MM.1S (cell line): ENCODE data around the gene ARHGDIB.
A peak's percentile ranks its signal among the peaks of the same experiment; 100 is the strongest.

Experiments
- DNase-seq: peaks from one replicate; pipeline ENCODE4 v3.0.0-alpha.2; 2015
- H2AFZ ChIP-seq: fragments of 300-600 bp; sonication (generic); 2 replicates; pipeline ENCODE4 v1.6.0; 2016; ENCODE audit warnings: antibody characterized with exemption, low read length
- H3F3A ChIP-seq: fragments of 300-600 bp; sonication (generic); 2 replicates; pipeline ENCODE4 v1.6.1; 2016; ENCODE audit warnings: mild to moderate bottlenecking, antibody characterized with exemption, low read length, moderate library complexity, mixed read lengths; ENCODE audit not compliant: insufficient read depth
- H3K27ac ChIP-seq: fragments of 300-600 bp; sonication (generic); 2 replicates; pipeline ENCODE4 v1.5.1; 2016; ENCODE audit warnings: mild to moderate bottlenecking, low read length
- H3K27me3 ChIP-seq: fragments of 300-600 bp; sonication (generic); replicated peaks from 2 replicates; pipeline ENCODE4 v1.6.0; 2016; ENCODE audit warnings: low read length; ENCODE audit not compliant: insufficient read depth
- H3K36me3 ChIP-seq: fragments of 300-600 bp; sonication (generic); replicated peaks from 2 replicates; pipeline ENCODE4 v1.6.1; 2016; ENCODE audit warnings: mild to moderate bottlenecking, low read length, mixed read lengths; ENCODE audit not compliant: insufficient read depth
- H3K4me1 ChIP-seq: fragments of 300-600 bp; sonication (generic); 2 replicates; pipeline ENCODE4 v1.6.1; 2016; ENCODE audit warnings: low read length, mixed read lengths
- H3K4me2 ChIP-seq: fragments of 300-600 bp; sonication (generic); 2 replicates; pipeline ENCODE4 v1.6.0; 2016; ENCODE audit warnings: low read depth, low read length
- H3K4me3 ChIP-seq: fragments of 300-600 bp; sonication (generic); 2 replicates; pipeline ENCODE4 v1.5.1; 2016; ENCODE audit warnings: low read length, mixed read lengths
- H3K79me2 ChIP-seq: fragments of 300-600 bp; sonication (generic); 2 replicates; pipeline ENCODE4 v1.6.1; 2016; ENCODE audit warnings: mixed run types, low read length, mixed read lengths
- H3K9ac ChIP-seq: fragments of 300-600 bp; sonication (generic); 2 replicates; pipeline ENCODE4 v1.6.1; 2016; ENCODE audit warnings: low read length, mixed read lengths
- H3K9me2 ChIP-seq: fragments of 300-600 bp; sonication (generic); replicated peaks from 2 replicates; pipeline ENCODE4 v1.6.1; 2016; ENCODE audit warnings: mild to moderate bottlenecking, low read length, mixed read lengths; ENCODE audit not compliant: insufficient read depth
- H3K9me3 ChIP-seq: fragments of 300-600 bp; sonication (generic); replicated peaks from 2 replicates; pipeline ENCODE4 v1.6.1; 2016; ENCODE audit warnings: mild to moderate bottlenecking, low read length, mixed read lengths; ENCODE audit not compliant: insufficient read depth
- H4K20me1 ChIP-seq: fragments of 300-600 bp; sonication (generic); 2 replicates; pipeline ENCODE4 v1.6.1; 2016; ENCODE audit warnings: mild to moderate bottlenecking, low read length, moderate library complexity, mixed read lengths; ENCODE audit not compliant: insufficient read depth
- CTCF ChIP-seq: fragments of 300-600 bp; sonication (generic); IDR thresholded peaks from 2 replicates; pipeline ENCODE4 v1.5.1; 2016; ENCODE audit warnings: antibody characterized with exemption, low read length, mixed read lengths
- EZH2 ChIP-seq: fragments of 300-600 bp; sonication (generic); optimal IDR thresholded peaks from 2 replicates; pipeline ENCODE3; 2017; ENCODE audit warnings: low read depth, mild to moderate bottlenecking, antibody characterized with exemption, low read length, mixed read lengths
- EZH2phosphoT487 ChIP-seq: fragments of 300-600 bp; sonication (generic); IDR thresholded peaks from 2 replicates; pipeline ENCODE4 v1.6.1; 2018; ENCODE audit warnings: antibody characterized with exemption, low read length

The ARHGDIB gene

DNA sequence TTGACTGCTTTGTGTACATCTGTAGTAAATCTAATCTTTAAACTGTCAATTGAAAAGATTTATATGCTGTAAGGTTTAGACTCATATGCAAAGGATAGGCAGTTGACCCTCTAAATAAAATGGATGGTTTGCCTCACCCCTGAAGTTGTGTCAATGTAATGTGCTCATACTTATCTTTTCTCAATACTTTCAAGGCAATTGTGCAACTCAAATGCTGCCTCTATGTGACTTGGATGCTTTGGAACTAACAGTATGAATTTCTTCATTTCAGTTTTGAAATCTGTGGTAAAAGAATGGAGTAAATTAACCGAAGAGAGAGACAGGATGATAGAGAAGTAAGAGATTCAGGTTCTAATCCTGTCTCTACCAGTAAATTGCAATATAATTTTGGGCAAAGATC, 21.2 kb upstream of the ARHGDIB start:
- Histone ChIP-seq H4K20me1 (no peaks in the 10 kb centered on the region), H3K79me2 (no peaks in the 10 kb centered on the region), H3K9ac (no peak overlapping the region), H3K36me3 (no peaks in the 10 kb centered on the region), H2AFZ (peak overlapping the region; percentile 13), H3K27ac (peak overlapping the region; percentile 13; the same call in 1 of the 2 replicates), H3K9me2 (no peaks in the 10 kb centered on the region), H3K4me2 (peak overlapping the region; percentile 10), H3K27me3 (no peaks in the 10 kb centered on the region), H3F3A (no peaks in the 10 kb centered on the region), H3K4me1 (peaks cover 12% of the 10 kb centered on the region), H3K9me3 (no peaks in the 10 kb centered on the region), H3K4me3 (no peak overlapping the region)
- no peak for TF ChIP-seq CTCF
- TF ChIP-seq EZH2phosphoT487 = no peak
- no peak for TF ChIP-seq EZH2
- no peak for DNase-seq

DNA sequence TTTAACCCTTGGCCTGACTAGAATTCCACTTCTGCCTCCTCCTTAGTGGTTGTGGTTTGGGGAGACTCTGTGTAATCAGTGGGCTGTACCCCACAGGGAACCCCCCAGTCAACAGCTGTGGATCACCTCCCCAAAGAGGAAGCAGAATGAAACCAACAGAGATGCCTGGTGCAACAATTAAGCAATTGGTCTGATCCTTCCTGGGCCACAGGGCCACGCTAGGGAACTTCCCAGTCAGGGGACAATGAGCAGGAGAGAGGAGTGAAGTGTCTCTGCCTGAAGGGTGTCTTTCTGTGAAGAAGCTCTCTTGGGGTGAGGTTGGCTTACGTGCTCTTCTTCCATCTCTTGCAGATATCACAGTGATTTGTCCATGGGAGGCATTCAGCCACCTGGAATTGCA, 19.6 kb upstream of the ARHGDIB start:
- Histone ChIP-seq H3K79me2 (no peaks in the 10 kb centered on the region), H3K4me2 (no peak overlapping the region), H3K4me1 (peaks cover 10% of the 10 kb centered on the region), H3K27ac (no peak overlapping the region), H3K4me3 (no peak overlapping the region), H3K27me3 (no peaks in the 10 kb centered on the region), H4K20me1 (no peaks in the 10 kb centered on the region), H3K36me3 (no peaks in the 10 kb centered on the region), H3K9me2 (no peaks in the 10 kb centered on the region), H2AFZ (no peak overlapping the region), H3K9me3 (no peaks in the 10 kb centered on the region), H3K9ac (no peak overlapping the region), H3F3A (no peaks in the 10 kb centered on the region)
- TF ChIP-seq EZH2 = no peak
- TF ChIP-seq CTCF = no peak
- TF ChIP-seq EZH2phosphoT487 = no peak
- DNase-seq = no peak

DNA sequence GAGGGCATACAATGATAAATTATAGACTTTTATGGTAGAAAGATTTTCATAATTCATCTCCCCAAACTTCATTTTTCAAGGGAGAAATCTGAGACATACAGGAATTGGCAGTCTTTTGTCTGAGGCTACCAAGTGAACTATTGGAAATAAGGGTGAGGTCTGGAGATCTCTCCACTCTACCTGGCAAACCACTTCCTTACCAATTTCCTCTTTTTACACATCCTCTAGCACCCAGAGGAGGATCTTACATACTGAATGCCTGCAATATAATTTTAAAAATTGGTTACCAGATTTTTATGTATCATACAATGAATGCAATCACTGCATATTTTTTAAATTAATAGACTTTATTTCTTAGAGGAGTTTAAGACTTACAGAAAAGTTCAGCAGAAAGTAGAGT, 18.1 kb upstream of the ARHGDIB start:
- Histone ChIP-seq H3K36me3 (no peaks in the 10 kb centered on the region), H3K9ac (no peak overlapping the region), H3K4me1 (peaks cover 10% of the 10 kb centered on the region), H3K27ac (no peak overlapping the region), H3K9me2 (no peaks in the 10 kb centered on the region), H3F3A (no peaks in the 10 kb centered on the region), H3K27me3 (no peaks in the 10 kb centered on the region), H3K4me2 (no peak overlapping the region), H2AFZ (no peak overlapping the region), H3K9me3 (no peaks in the 10 kb centered on the region), H3K4me3 (no peak overlapping the region), H4K20me1 (no peaks in the 10 kb centered on the region), H3K79me2 (no peaks in the 10 kb centered on the region)
- TF ChIP-seq CTCF = no peak
- no peak for TF ChIP-seq EZH2
- TF ChIP-seq EZH2phosphoT487 = no peak
- no peak for DNase-seq
